Fibroblast of the aortic adventitia (primary cell): ENCODE measurements around the gene HS6ST1. TPM values are rescaled to one million over a fixed set of nuclear protein-coding genes. Genes with fewer than 3 reads are reported as not detected.

Experiments used
- DNase-seq: peaks from one replicate; pipeline ENCODE4 v3.0.0-alpha.2; 2010; ENCODE audit warnings: low read depth
- H3K4me3 ChIP-seq: 2 replicates; pipeline ENCODE4 v1.5.1; 2011; ENCODE audit warnings: low read depth, mild to moderate bottlenecking, control low read depth, low read length, moderate library complexity
- CTCF ChIP-seq: IDR thresholded peaks from 2 replicates; pipeline ENCODE4 v1.5.1; 2011; ENCODE audit warnings: mild to moderate bottlenecking, low read length, control low read depth, inconsistent platforms; ENCODE audit not compliant: insufficient read depth
- small RNA-seq: library from RNA; depleted of rRNA; stranded (forward); fragments of <200 nt; gene quantifications from one replicate; pipeline ENCODE3, GENCODE V24; 2012
- total RNA-seq: library from RNA; depleted of rRNA; stranded (reverse); fragments of >200 nt; gene quantifications from 2 replicates; pipeline ENCODE4 v1.2.3, GENCODE V29; 2012; ENCODE audit warnings: low replicate concordance

The HS6ST1 gene
- total RNA-seq, 1 donor: 10.6 TPM

GRCh38 chr2:128227862-128228261, 90.8 kb downstream of the HS6ST1 start:
- DNase-seq: no peak
- no peak for TF ChIP-seq CTCF
- no peak overlapping the region for H3K4me3 ChIP-seq

- no peak overlapping the region for H3K4me3 ChIP-seq
- TF ChIP-seq CTCF: no peak
- DNase-seq: no peak
Observed at GRCh38 chr2:128219891-128220290, 98.8 kb downstream of the HS6ST1 start.

GRCh38 chr2:128217671-128218070, 101.0 kb downstream of the HS6ST1 start:
- no peak for TF ChIP-seq CTCF
- DNase-seq: no peak
- H3K4me3 ChIP-seq: no peak overlapping the region

- TF ChIP-seq CTCF: no peak
- no peak overlapping the region for H3K4me3 ChIP-seq
- no peak for DNase-seq
Observed at GRCh38 chr2:128215897-128216642, 102.6 kb downstream of the HS6ST1 start.

Small RNAs within 50 kb of the gene (small RNA-seq; reads per million reads assigned to genes)
- not detected for gene RF00019

Other genes with a start within 250 kb of the HS6ST1 start
- gene UGGT1, start 227.7 kb downstream of the HS6ST1 start, total RNA-seq: 108 and 120 TPM in 2 replicates